HepG2 (cell line): ENCODE data around the gene NRBP1. TPM values are rescaled to one million over a fixed set of nuclear protein-coding genes. Genes with fewer than 3 reads are reported as not detected.

Experiments used
- CHCHD3 ChIP-seq: sonication (generic); formaldehyde crosslinking; IDR thresholded peaks from 2 replicates; pipeline ENCODE4 v1.8.0; 2022; ENCODE audit warnings: mild to moderate bottlenecking, missing genetic modification reagents, moderate library complexity
- ERF ChIP-seq: IDR thresholded peaks from 2 replicates; pipeline ENCODE4 v1.6.1; 2018; ENCODE audit warnings: missing biosample characterization, missing genetic modification reagents
- HDAC1 ChIP-seq: sonication (generic); formaldehyde crosslinking; IDR thresholded peaks from 2 replicates; pipeline ENCODE4 v1.5.1; 2020; ENCODE audit warnings: mild to moderate bottlenecking, missing genetic modification reagents
- KDM3A ChIP-seq: IDR thresholded peaks from 2 replicates; pipeline ENCODE4 v1.6.1; 2018; ENCODE audit warnings: low read depth, missing compliant biosample characterization
- MIXL1 ChIP-seq: IDR thresholded peaks from 2 replicates; pipeline ENCODE4 v1.6.1; 2016
- PPARG ChIP-seq: conservative IDR thresholded peaks from 2 replicates; pipeline ENCODE4 v1.6.1; 2016; ENCODE audit warnings: missing biosample characterization, missing genetic modification reagents
- RAD51 ChIP-seq: fragments of 450-650 bp; IDR thresholded peaks from 2 replicates; pipeline ENCODE4 v1.6.1; 2016; ENCODE audit warnings: borderline replicate concordance
- THAP11 ChIP-seq: IDR thresholded peaks from 2 replicates; pipeline ENCODE4 v1.6.1; 2016; ENCODE audit warnings: missing biosample characterization, missing genetic modification reagents
- ZNF143 ChIP-seq: sonication (generic); formaldehyde crosslinking; IDR thresholded peaks from 2 replicates; pipeline ENCODE4 v1.4.0; 2020; ENCODE audit warnings: missing genetic modification reagents
- ZNF20 ChIP-seq: sonication (generic); formaldehyde crosslinking; IDR thresholded peaks from 2 replicates; pipeline ENCODE4 v1.4.0; 2020; ENCODE audit warnings: mild to moderate bottlenecking, moderate library complexity, missing genetic modification reagents
- ZNF230 ChIP-seq: sonication (generic); formaldehyde crosslinking; IDR thresholded peaks from 2 replicates; pipeline ENCODE4 v1.4.0; 2020; ENCODE audit warnings: mild to moderate bottlenecking, missing genetic modification reagents
- ZNF235 ChIP-seq: sonication (generic); formaldehyde crosslinking; IDR thresholded peaks from 2 replicates; pipeline ENCODE4 v1.8.1; 2023; ENCODE audit warnings: mild to moderate bottlenecking, missing genetic modification reagents, borderline replicate concordance
- ZNF773 ChIP-seq: sonication (generic); formaldehyde crosslinking; IDR thresholded peaks from 2 replicates; pipeline ENCODE4 v1.4.0; 2020; ENCODE audit warnings: missing genetic modification reagents, borderline replicate concordance
- polyA plus RNA-seq, 8 experiments: library from polyadenylated mRNA; depleted of rRNA in 3 of 8; stranded (reverse) in 7 of 8; unstranded in 1 of 8; fragments of >200 nt; fragmentation: Illumina TruSeq in 4 of 8; extraction: Trizol in 4 of 8; gene quantifications; 2 replicates each; pipeline versions ENCODE4 v1.2.1 to v1.2.3, GENCODE V29; 2011 to 2016; ENCODE audit warnings: low read depth in 4 of 8, missing spikeins in 1 of 8, mixed read lengths in 1 of 8; ENCODE audit not compliant: insufficient read depth in 1 of 8
- total RNA-seq, 5 experiments: library from RNA; depleted of rRNA; stranded (reverse); fragments of >200 nt; fragmentation: Illumina TruSeq; extraction: Trizol; gene quantifications; 2 replicates each; pipeline ENCODE4 v1.2.3, GENCODE V29; 2016; ENCODE audit warnings: low read depth in 1 of 5
- TF ChIP-seq, protein P1 (sequence below): sonication (generic); formaldehyde crosslinking; IDR thresholded peaks from 2 replicates; pipeline ENCODE4 v1.5.0; 2020; ENCODE audit warnings: missing genetic modification reagents
- TF ChIP-seq, protein P2 (sequence below): sonication (generic); formaldehyde crosslinking; IDR thresholded peaks from 2 replicates; pipeline ENCODE4 v1.5.0; 2020; ENCODE audit warnings: mild to moderate bottlenecking, missing genetic modification reagents, borderline replicate concordance
- TF ChIP-seq, protein P3 (sequence below): sonication (generic); formaldehyde crosslinking; IDR thresholded peaks from 2 replicates; pipeline ENCODE4 v1.8.1; 2023; ENCODE audit warnings: mild to moderate bottlenecking, missing genetic modification reagents
- TF ChIP-seq, protein P4 (sequence below): sonication (generic); formaldehyde crosslinking; IDR thresholded peaks from 2 replicates; pipeline ENCODE4 v1.8.0; 2022; ENCODE audit warnings: low read depth, missing genetic modification reagents
- TF ChIP-seq, protein P5 (sequence below): sonication (generic); formaldehyde crosslinking; IDR thresholded peaks from 2 replicates; pipeline ENCODE4 v1.8.1; 2023; ENCODE audit warnings: mild to moderate bottlenecking, missing genetic modification reagents, borderline replicate concordance
- TF ChIP-seq, protein P6 (sequence below): sonication (generic); formaldehyde crosslinking; IDR thresholded peaks from 2 replicates; pipeline ENCODE4 v1.4.0; 2020; ENCODE audit warnings: missing genetic modification reagents, borderline replicate concordance

The NRBP1 gene
- total and polyA plus RNA-seq, 2 of the 13 experiments (the other 11 are each of a cell fraction or from before 2014, with no cell fraction given), result 165 to 240 TPM

DNA sequence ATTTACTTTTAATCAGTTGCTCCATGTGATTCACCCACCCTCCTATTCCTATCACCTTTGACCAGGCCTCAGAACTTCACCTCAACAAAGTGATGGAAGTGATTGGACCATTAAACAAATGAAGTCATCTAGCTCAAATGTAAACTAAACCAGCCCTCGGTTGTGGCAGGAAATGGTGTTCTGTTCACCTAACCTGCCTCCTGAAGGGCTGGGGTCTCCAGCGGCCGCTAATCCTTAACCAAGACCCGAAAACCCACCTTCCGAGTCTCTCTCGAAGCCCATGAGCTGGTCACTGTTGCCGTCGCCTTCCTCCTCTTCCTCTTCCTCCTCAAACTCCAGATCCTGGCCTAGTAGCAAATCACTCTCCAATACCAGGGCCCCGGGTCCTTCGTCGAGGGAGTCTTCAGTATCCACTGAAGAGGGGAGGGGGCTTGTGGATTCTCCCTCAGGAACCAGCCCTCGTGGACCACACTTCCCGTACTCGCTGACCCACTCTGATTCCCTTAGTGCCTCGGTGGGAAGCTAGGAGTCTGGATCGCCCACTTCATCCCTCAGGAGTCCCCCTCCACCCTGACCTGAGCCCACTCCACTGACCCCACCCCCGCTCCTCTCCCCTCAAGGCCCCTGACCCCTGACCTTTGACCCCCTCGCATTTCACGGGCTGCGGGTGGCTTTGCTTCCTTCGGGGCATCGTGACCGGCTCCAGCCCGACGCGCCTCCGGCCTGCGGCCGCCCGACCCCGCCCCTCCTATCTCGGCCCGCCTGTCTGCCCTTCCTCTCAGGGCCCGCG is 48.4 kb upstream of the NRBP1 start (continued):
- TF ChIP-seq, protein P1, sequence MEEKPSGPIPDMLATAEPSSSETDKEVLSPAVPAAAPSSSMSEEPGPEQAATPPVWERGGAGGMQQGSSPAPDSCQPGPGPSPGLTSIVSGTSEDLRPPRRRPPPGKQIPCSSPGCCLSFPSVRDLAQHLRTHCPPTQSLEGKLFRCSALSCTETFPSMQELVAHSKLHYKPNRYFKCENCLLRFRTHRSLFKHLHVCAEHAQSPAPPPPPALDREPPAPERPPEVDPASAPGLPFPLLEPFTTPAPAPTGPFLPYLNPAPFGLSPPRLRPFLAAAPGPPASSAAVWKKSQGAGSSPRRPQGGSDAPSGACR (CRISPR knock-in tag), result no peak
- TF ChIP-seq CHCHD3 (no peak), RAD51 (no peak), HDAC1 (0 out of 2 replicates have a peak, but pooled peaks have one; percentile 39), MIXL1 (CRISPR knock-in tag) (0 out of 2 replicates have a peak, but pooled peaks have one; percentile 33), ERF (CRISPR knock-in tag) (no peak; the same call in 1 of the 2 replicates), ZNF773 (CRISPR knock-in tag) (no peak), ZNF235 (CRISPR knock-in tag) (no peak), ZNF20 (CRISPR knock-in tag) (no peak), ZNF143 (CRISPR knock-in tag) (no peak), ZNF230 (no peak), KDM3A (CRISPR knock-in tag) (no peak), THAP11 (CRISPR knock-in tag) (peak; percentile 37; the same call in 1 of the 2 replicates), PPARG (CRISPR knock-in tag) (0 out of 2 replicates have a peak, but pooled peaks have one; percentile 45)
- TF ChIP-seq, protein P2, sequence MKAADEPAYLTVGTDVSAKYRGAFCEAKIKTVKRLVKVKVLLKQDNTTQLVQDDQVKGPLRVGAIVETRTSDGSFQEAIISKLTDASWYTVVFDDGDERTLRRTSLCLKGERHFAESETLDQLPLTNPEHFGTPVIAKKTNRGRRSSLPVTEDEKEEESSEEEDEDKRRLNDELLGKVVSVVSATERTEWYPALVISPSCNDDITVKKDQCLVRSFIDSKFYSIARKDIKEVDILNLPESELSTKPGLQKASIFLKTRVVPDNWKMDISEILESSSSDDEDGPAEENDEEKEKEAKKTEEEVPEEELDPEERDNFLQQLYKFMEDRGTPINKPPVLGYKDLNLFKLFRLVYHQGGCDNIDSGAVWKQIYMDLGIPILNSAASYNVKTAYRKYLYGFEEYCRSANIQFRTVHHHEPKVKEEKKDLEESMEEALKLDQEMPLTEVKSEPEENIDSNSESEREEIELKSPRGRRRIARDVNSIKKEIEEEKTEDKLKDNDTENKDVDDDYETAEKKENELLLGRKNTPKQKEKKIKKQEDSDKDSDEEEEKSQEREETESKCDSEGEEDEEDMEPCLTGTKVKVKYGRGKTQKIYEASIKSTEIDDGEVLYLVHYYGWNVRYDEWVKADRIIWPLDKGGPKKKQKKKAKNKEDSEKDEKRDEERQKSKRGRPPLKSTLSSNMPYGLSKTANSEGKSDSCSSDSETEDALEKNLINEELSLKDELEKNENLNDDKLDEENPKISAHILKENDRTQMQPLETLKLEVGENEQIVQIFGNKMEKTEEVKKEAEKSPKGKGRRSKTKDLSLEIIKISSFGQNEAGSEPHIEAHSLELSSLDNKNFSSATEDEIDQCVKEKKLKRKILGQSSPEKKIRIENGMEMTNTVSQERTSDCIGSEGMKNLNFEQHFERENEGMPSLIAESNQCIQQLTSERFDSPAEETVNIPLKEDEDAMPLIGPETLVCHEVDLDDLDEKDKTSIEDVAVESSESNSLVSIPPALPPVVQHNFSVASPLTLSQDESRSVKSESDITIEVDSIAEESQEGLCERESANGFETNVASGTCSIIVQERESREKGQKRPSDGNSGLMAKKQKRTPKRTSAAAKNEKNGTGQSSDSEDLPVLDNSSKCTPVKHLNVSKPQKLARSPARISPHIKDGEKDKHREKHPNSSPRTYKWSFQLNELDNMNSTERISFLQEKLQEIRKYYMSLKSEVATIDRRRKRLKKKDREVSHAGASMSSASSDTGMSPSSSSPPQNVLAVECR (CRISPR knock-in tag), result 0 out of 2 replicates have a peak, but pooled peaks have one; percentile 23
- TF ChIP-seq, protein P3, sequence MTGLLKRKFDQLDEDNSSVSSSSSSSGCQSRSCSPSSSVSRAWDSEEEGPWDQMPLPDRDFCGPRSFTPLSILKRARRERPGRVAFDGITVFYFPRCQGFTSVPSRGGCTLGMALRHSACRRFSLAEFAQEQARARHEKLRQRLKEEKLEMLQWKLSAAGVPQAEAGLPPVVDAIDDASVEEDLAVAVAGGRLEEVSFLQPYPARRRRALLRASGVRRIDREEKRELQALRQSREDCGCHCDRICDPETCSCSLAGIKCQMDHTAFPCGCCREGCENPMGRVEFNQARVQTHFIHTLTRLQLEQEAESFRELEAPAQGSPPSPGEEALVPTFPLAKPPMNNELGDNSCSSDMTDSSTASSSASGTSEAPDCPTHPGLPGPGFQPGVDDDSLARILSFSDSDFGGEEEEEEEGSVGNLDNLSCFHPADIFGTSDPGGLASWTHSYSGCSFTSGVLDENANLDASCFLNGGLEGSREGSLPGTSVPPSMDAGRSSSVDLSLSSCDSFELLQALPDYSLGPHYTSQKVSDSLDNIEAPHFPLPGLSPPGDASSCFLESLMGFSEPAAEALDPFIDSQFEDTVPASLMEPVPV (CRISPR knock-in tag), result peak; percentile 22; the same call in 1 of the 2 replicates
- TF ChIP-seq, protein P4, sequence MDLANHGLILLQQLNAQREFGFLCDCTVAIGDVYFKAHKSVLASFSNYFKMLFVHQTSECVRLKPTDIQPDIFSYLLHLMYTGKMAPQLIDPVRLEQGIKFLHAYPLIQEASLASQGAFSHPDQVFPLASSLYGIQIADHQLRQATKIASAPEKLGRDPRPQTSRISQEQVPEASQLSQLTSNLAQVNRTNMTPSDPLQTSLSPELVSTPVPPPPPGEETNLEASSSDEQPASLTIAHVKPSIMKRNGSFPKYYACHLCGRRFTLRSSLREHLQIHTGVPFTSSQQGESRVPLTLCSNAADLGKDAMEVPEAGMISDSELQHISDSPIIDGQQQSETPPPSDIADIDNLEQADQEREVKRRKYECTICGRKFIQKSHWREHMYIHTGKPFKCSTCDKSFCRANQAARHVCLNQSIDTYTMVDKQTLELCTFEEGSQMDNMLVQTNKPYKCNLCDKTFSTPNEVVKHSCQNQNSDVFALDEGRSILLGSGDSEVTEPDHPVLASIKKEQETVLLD, result no peak
- TF ChIP-seq, protein P5, sequence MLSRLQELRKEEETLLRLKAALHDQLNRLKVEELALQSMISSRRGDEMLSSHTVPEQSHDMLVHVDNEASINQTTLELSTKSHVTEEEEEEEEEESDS (CRISPR knock-in tag), result no peak
- TF ChIP-seq, protein P6, sequence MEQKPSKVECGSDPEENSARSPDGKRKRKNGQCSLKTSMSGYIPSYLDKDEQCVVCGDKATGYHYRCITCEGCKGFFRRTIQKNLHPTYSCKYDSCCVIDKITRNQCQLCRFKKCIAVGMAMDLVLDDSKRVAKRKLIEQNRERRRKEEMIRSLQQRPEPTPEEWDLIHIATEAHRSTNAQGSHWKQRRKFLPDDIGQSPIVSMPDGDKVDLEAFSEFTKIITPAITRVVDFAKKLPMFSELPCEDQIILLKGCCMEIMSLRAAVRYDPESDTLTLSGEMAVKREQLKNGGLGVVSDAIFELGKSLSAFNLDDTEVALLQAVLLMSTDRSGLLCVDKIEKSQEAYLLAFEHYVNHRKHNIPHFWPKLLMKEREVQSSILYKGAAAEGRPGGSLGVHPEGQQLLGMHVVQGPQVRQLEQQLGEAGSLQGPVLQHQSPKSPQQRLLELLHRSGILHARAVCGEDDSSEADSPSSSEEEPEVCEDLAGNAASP (CRISPR knock-in tag), result no peak
